Loucy (cell line): ENCODE data around the gene MCF2L.

ENCODE experiments used
- H2AFZ ChIP-seq: fragments of 200-600 bp; sonication (generic); 2 replicates; pipeline ENCODE4 v1.6.0; 2016; ENCODE audit warnings: antibody characterized with exemption, mild to moderate bottlenecking, low read length, moderate library complexity
- H3F3A ChIP-seq: fragments of 200-600 bp; 2 replicates; pipeline ENCODE4 v1.6.0; 2016; ENCODE audit warnings: antibody characterized with exemption, low read depth, mild to moderate bottlenecking
- H3K27me3 ChIP-seq: fragments of 200-600 bp; sonication (generic); 2 replicates; pipeline ENCODE4 v1.6.1; 2014; ENCODE audit warnings: low read length, mild to moderate bottlenecking; ENCODE audit not compliant: insufficient read depth, poor library complexity, severe bottlenecking
- H3K36me3 ChIP-seq: fragments of 200-600 bp; sonication (generic); 2 replicates; pipeline ENCODE4 v1.6.1; 2016; ENCODE audit warnings: low read length; ENCODE audit not compliant: insufficient read depth
- H3K4me1 ChIP-seq: fragments of 200-600 bp; sonication (generic); 2 replicates; pipeline ENCODE4 v1.5.1; 2014; ENCODE audit warnings: low read length, mild to moderate bottlenecking; ENCODE audit not compliant: insufficient read depth, poor library complexity, severe bottlenecking
- H3K4me2 ChIP-seq: fragments of 200-600 bp; sonication (generic); 2 replicates; pipeline ENCODE4 v1.6.0; 2014; ENCODE audit warnings: antibody characterized with exemption, low read length, low read depth, mild to moderate bottlenecking; ENCODE audit not compliant: poor library complexity, severe bottlenecking
- H3K4me3 ChIP-seq: fragments of 200-600 bp; sonication (generic); 2 replicates; pipeline ENCODE4 v1.5.1; 2014; ENCODE audit warnings: low read length, mild to moderate bottlenecking, mixed read lengths; ENCODE audit not compliant: poor library complexity, severe bottlenecking
- H3K79me2 ChIP-seq: fragments of 200-600 bp; sonication (generic); 2 replicates; pipeline ENCODE4 v1.6.1; 2014; ENCODE audit warnings: low read length; ENCODE audit not compliant: insufficient read depth
- H3K9ac ChIP-seq: fragments of 200-600 bp; sonication (generic); 2 replicates; pipeline ENCODE4 v1.6.0; 2014; ENCODE audit warnings: mild to moderate bottlenecking, low read depth, low read length, moderate library complexity; ENCODE audit not compliant: poor library complexity, severe bottlenecking
- H3K9me2 ChIP-seq: fragments of 200-600 bp; sonication (generic); replicated peaks from 2 replicates; pipeline ENCODE4 v1.6.1; 2016; ENCODE audit warnings: low read depth, low read length, mixed read lengths
- H3K9me3 ChIP-seq: fragments of 200-600 bp; sonication (generic); 2 replicates; pipeline ENCODE4 v1.6.1; 2014; ENCODE audit warnings: mild to moderate bottlenecking, antibody characterized with exemption, low read length, low read depth; ENCODE audit not compliant: insufficient read depth
- H4K20me1 ChIP-seq: fragments of 200-600 bp; sonication (generic); 2 replicates; pipeline ENCODE4 v1.6.0; 2014; ENCODE audit warnings: antibody characterized with exemption, low read length, mild to moderate bottlenecking; ENCODE audit not compliant: insufficient read depth, poor library complexity, severe bottlenecking
- EZH2phosphoT487 ChIP-seq: fragments of 200-600 bp; IDR thresholded peaks from 2 replicates; pipeline ENCODE4 v1.6.1; 2018; ENCODE audit warnings: antibody characterized with exemption, mild to moderate bottlenecking, moderate library complexity, borderline replicate concordance
- TF ChIP-seq, protein P1 (sequence below): fragments of 200-600 bp; sonication (generic); conservative IDR thresholded peaks from 2 replicates; pipeline ENCODE4 v1.5.1; 2014; ENCODE audit warnings: mild to moderate bottlenecking, antibody characterized with exemption, low read length

The MCF2L gene

GRCh38 chr13:112955271-112955937 lies 13.6 kb upstream of the MCF2L start:
- H3K36me3 ChIP-seq = no peaks in the 10 kb centered on the region
- no peaks in the 10 kb centered on the region for H3K9me3 ChIP-seq
- no peaks in the 10 kb centered on the region for H3K9me2 ChIP-seq
- TF ChIP-seq, protein P1, sequence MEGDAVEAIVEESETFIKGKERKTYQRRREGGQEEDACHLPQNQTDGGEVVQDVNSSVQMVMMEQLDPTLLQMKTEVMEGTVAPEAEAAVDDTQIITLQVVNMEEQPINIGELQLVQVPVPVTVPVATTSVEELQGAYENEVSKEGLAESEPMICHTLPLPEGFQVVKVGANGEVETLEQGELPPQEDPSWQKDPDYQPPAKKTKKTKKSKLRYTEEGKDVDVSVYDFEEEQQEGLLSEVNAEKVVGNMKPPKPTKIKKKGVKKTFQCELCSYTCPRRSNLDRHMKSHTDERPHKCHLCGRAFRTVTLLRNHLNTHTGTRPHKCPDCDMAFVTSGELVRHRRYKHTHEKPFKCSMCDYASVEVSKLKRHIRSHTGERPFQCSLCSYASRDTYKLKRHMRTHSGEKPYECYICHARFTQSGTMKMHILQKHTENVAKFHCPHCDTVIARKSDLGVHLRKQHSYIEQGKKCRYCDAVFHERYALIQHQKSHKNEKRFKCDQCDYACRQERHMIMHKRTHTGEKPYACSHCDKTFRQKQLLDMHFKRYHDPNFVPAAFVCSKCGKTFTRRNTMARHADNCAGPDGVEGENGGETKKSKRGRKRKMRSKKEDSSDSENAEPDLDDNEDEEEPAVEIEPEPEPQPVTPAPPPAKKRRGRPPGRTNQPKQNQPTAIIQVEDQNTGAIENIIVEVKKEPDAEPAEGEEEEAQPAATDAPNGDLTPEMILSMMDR = no peak
- no peak for TF ChIP-seq EZH2phosphoT487
- H3K9ac ChIP-seq = no peak overlapping the region
- no peaks in the 10 kb centered on the region for H3K4me1 ChIP-seq
- H3K4me2 ChIP-seq = no peak overlapping the region
- no peaks in the 10 kb centered on the region for H3K79me2 ChIP-seq
- no peak overlapping the region for H3K4me3 ChIP-seq
- H3K27me3 ChIP-seq = no peaks in the 10 kb centered on the region
- no peak overlapping the region for H2AFZ ChIP-seq
- H3F3A ChIP-seq = no peaks in the 10 kb centered on the region
- no peaks in the 10 kb centered on the region for H4K20me1 ChIP-seq

- Histone ChIP-seq H3K79me2 (no peaks in the 10 kb centered on the region), H2AFZ (no peak overlapping the region), H4K20me1 (no peaks in the 10 kb centered on the region), H3K9ac (no peak overlapping the region), H3K9me3 (no peaks in the 10 kb centered on the region), H3K4me1 (no peaks in the 10 kb centered on the region), H3K4me3 (no peak overlapping the region), H3K9me2 (no peaks in the 10 kb centered on the region), H3K4me2 (no peak overlapping the region), H3K27me3 (no peaks in the 10 kb centered on the region), H3F3A (no peaks in the 10 kb centered on the region), H3K36me3 (no peaks in the 10 kb centered on the region)
- TF ChIP-seq EZH2phosphoT487 = no peak
- TF ChIP-seq, protein P1 = no peak
Measured at GRCh38 chr13:112955956-112956355, 13.1 kb upstream of the MCF2L start.

- Histone ChIP-seq H3K4me3 (no peak overlapping the region), H2AFZ (no peak overlapping the region), H3K9ac (no peak overlapping the region), H3K36me3 (no peaks in the 10 kb centered on the region), H3K4me1 (no peaks in the 10 kb centered on the region), H3F3A (no peaks in the 10 kb centered on the region), H3K9me2 (no peaks in the 10 kb centered on the region), H3K79me2 (no peaks in the 10 kb centered on the region), H4K20me1 (no peaks in the 10 kb centered on the region), H3K4me2 (no peak overlapping the region), H3K27me3 (no peaks in the 10 kb centered on the region), H3K9me3 (no peaks in the 10 kb centered on the region)
- TF ChIP-seq, protein P1 = no peak
- TF ChIP-seq EZH2phosphoT487 = no peak
Measured at GRCh38 chr13:112956571-112957294, 12.3 kb upstream of the MCF2L start.
